ENCODE measurements around the gene TACSTD2. TPM values are rescaled to one million over a fixed set of nuclear protein-coding genes. Genes with fewer than 3 reads are reported as not detected.
"Not testable (repeated sequence)": the region's sequence is repeated elsewhere in the genome, so short reads cannot be mapped to it uniquely, and the experiment has no call there.

TACSTD2 gene
- total RNA-seq, 1 donor from 2014 or later = 0.52 TPM

- Histone ChIP-seq H3K4me1 (ENCODE audit: control insufficient read depth in 3 of 3, insufficient read depth in 3 of 3, low read length in 3 of 3) (peaks cover 3 to 19% (median 7%) of the 10 kb centered on the region in 3 donors), H3K4me3 (ENCODE audit: low read length in 3 of 3) (no peak overlapping the region), H3K27ac (ENCODE audit: low read depth, low read length) (no peak overlapping the region), H3K27me3 (ENCODE audit: control insufficient read depth in 3 of 3, insufficient read depth in 3 of 3, low read length in 3 of 3) (no peaks in the 10 kb centered on the region), H3K9ac (ENCODE audit: low read depth in 1 of 3, low read length in 3 of 3) (no peak overlapping the region), H3K36me3 (ENCODE audit: control insufficient read depth in 3 of 3, insufficient read depth in 3 of 3, low read length in 3 of 3) (no peaks in the 10 kb centered on the region), H3K9me3 (ENCODE audit: control insufficient read depth in 3 of 3, low read length in 3 of 3) (no peaks in the 10 kb centered on the region)
Measured at GRCh38 chr1:58591806-58592205, 14.8 kb upstream of the TACSTD2 start.

- no peak overlapping the region for H3K9ac ChIP-seq (ENCODE audit: low read depth in 1 of 3, low read length in 3 of 3)
- no peaks in the 10 kb centered on the region for H3K36me3 ChIP-seq (ENCODE audit: control insufficient read depth in 3 of 3, insufficient read depth in 3 of 3, low read length in 3 of 3)
- H3K4me3 ChIP-seq (ENCODE audit: low read length in 3 of 3) = no peak overlapping the region
- peaks cover 3 to 15% (median 7%) of the 10 kb centered on the region in 3 donors for H3K4me1 ChIP-seq (ENCODE audit: control insufficient read depth in 3 of 3, insufficient read depth in 3 of 3, low read length in 3 of 3)
- no peaks in the 10 kb centered on the region for H3K9me3 ChIP-seq (ENCODE audit: control insufficient read depth in 3 of 3, low read length in 3 of 3)
- H3K27me3 ChIP-seq (ENCODE audit: control insufficient read depth in 3 of 3, insufficient read depth in 3 of 3, low read length in 3 of 3) = peaks cover 0 to 3% (median 0%) of the 10 kb centered on the region in 3 donors
- H3K27ac ChIP-seq (ENCODE audit: low read depth, low read length) = no peak overlapping the region
Measured at GRCh38 chr1:58590019-58590418, 13.0 kb upstream of the TACSTD2 start.

- Histone ChIP-seq H3K9ac (ENCODE audit: low read depth in 1 of 3, low read length in 3 of 3) (no peak overlapping the region), H3K4me3 (ENCODE audit: low read length in 3 of 3) (no peak overlapping the region), H3K9me3 (ENCODE audit: control insufficient read depth in 3 of 3, low read length in 3 of 3) (no peaks in the 10 kb centered on the region), H3K27me3 (ENCODE audit: control insufficient read depth in 3 of 3, insufficient read depth in 3 of 3, low read length in 3 of 3) (peaks cover 0 to 3% (median 0%) of the 10 kb centered on the region in 3 donors), H3K27ac (ENCODE audit: low read depth, low read length) (no peak overlapping the region), H3K4me1 (ENCODE audit: control insufficient read depth in 3 of 3, insufficient read depth in 3 of 3, low read length in 3 of 3) (peaks cover 7 to 25% (median 11%) of the 10 kb centered on the region in 3 donors), H3K36me3 (ENCODE audit: control insufficient read depth in 3 of 3, insufficient read depth in 3 of 3, low read length in 3 of 3) (no peaks in the 10 kb centered on the region)
Measured at GRCh38 chr1:58588396-58588795, 11.3 kb upstream of the TACSTD2 start.

DNA sequence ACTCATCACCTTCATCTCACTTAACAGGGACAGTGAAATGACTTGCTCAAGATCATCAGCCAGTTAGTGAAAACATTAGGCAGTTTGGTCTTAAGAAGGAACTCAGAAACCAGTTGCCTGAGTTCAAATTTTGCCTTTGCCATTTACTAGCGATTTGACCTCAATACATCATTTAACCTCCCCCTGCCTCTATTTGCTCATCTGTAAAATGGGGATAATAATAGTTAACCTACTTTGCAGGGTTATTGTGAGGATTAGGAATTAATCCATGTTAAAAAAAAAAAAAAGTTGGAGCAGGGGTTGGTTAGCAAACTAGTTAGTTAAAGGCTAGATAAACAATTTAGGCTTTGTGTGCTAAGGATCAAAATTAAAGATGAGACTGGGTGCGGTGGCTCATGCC is 10.6 kb upstream of the TACSTD2 start:
- no peaks in the 10 kb centered on the region for H3K36me3 ChIP-seq (ENCODE audit: control insufficient read depth in 3 of 3, insufficient read depth in 3 of 3, low read length in 3 of 3)
- no peak overlapping the region for H3K4me3 ChIP-seq (ENCODE audit: low read length in 3 of 3)
- H3K9me3 ChIP-seq (ENCODE audit: control insufficient read depth in 3 of 3, low read length in 3 of 3) = no peaks in the 10 kb centered on the region
- no peak overlapping the region for H3K27ac ChIP-seq (ENCODE audit: low read depth, low read length)
- H3K27me3 ChIP-seq (ENCODE audit: control insufficient read depth in 3 of 3, insufficient read depth in 3 of 3, low read length in 3 of 3) = peaks cover 0 to 3% (median 0%) of the 10 kb centered on the region in 3 donors
- H3K9ac ChIP-seq (ENCODE audit: low read depth in 1 of 3, low read length in 3 of 3) = no peak overlapping the region
- H3K4me1 ChIP-seq (ENCODE audit: control insufficient read depth in 3 of 3, insufficient read depth in 3 of 3, low read length in 3 of 3) = peaks cover 4 to 22% (median 7%) of the 10 kb centered on the region in 3 donors

GRCh38 chr1:58586271-58586670 is 9.2 kb upstream of the TACSTD2 start:
- Histone ChIP-seq H3K27ac (ENCODE audit: low read depth, low read length) (no peak overlapping the region), H3K9ac (ENCODE audit: low read depth in 1 of 3, low read length in 3 of 3) (no peak overlapping the region), H3K36me3 (ENCODE audit: control insufficient read depth in 3 of 3, insufficient read depth in 3 of 3, low read length in 3 of 3) (no peaks in the 10 kb centered on the region), H3K9me3 (ENCODE audit: control insufficient read depth in 3 of 3, low read length in 3 of 3) (no peaks in the 10 kb centered on the region), H3K4me1 (ENCODE audit: control insufficient read depth in 3 of 3, insufficient read depth in 3 of 3, low read length in 3 of 3) (peaks cover 0 to 10% (median 7%) of the 10 kb centered on the region in 3 donors), H3K27me3 (ENCODE audit: control insufficient read depth in 3 of 3, insufficient read depth in 3 of 3, low read length in 3 of 3) (peaks cover 0 to 3% (median 0%) of the 10 kb centered on the region in 3 donors), H3K4me3 (ENCODE audit: low read length in 3 of 3) (no peak overlapping the region)

GRCh38 chr1:58585581-58586151 is 8.6 kb upstream of the TACSTD2 start:
- H3K4me3 ChIP-seq (ENCODE audit: low read length in 3 of 3) = no peak overlapping the region
- no peak overlapping the region for H3K9ac ChIP-seq (ENCODE audit: low read depth in 1 of 3, low read length in 3 of 3)
- peaks cover 0 to 10% (median 7%) of the 10 kb centered on the region in 3 donors for H3K4me1 ChIP-seq (ENCODE audit: control insufficient read depth in 3 of 3, insufficient read depth in 3 of 3, low read length in 3 of 3)
- H3K27me3 ChIP-seq (ENCODE audit: control insufficient read depth in 3 of 3, insufficient read depth in 3 of 3, low read length in 3 of 3) = peaks cover 0 to 3% (median 0%) of the 10 kb centered on the region in 3 donors
- H3K9me3 ChIP-seq (ENCODE audit: control insufficient read depth in 3 of 3, low read length in 3 of 3) = no peaks in the 10 kb centered on the region
- H3K36me3 ChIP-seq (ENCODE audit: control insufficient read depth in 3 of 3, insufficient read depth in 3 of 3, low read length in 3 of 3) = no peaks in the 10 kb centered on the region
- peak overlapping the region; percentile 6 for H3K27ac ChIP-seq (ENCODE audit: low read depth, low read length)

- no peak overlapping the region for H3K9ac ChIP-seq (ENCODE audit: low read depth in 1 of 3, low read length in 3 of 3)
- H3K4me1 ChIP-seq (ENCODE audit: control insufficient read depth in 3 of 3, insufficient read depth in 3 of 3, low read length in 3 of 3) = peaks cover 0 to 10% (median 7%) of the 10 kb centered on the region in 3 donors
- H3K27ac ChIP-seq (ENCODE audit: low read depth, low read length) = peak overlapping the region; percentile 6
- H3K27me3 ChIP-seq (ENCODE audit: control insufficient read depth in 3 of 3, insufficient read depth in 3 of 3, low read length in 3 of 3) = peaks cover 0 to 3% (median 0%) of the 10 kb centered on the region in 3 donors
- no peaks in the 10 kb centered on the region for H3K36me3 ChIP-seq (ENCODE audit: control insufficient read depth in 3 of 3, insufficient read depth in 3 of 3, low read length in 3 of 3)
- H3K9me3 ChIP-seq (ENCODE audit: control insufficient read depth in 3 of 3, low read length in 3 of 3) = no peaks in the 10 kb centered on the region
- H3K4me3 ChIP-seq (ENCODE audit: low read length in 3 of 3) = no peak overlapping the region
Measured at GRCh38 chr1:58585166-58585565, 8.1 kb upstream of the TACSTD2 start.

- Histone ChIP-seq H3K36me3 (ENCODE audit: control insufficient read depth in 3 of 3, insufficient read depth in 3 of 3, low read length in 3 of 3) (no peaks in the 10 kb centered on the region), H3K27me3 (ENCODE audit: control insufficient read depth in 3 of 3, insufficient read depth in 3 of 3, low read length in 3 of 3) (peaks cover 0 to 3% (median 3%) of the 10 kb centered on the region in 3 donors), H3K27ac (ENCODE audit: low read depth, low read length) (peak overlapping the region; percentile 6), H3K4me3 (ENCODE audit: low read length in 3 of 3) (no peak overlapping the region), H3K9ac (ENCODE audit: low read depth in 1 of 3, low read length in 3 of 3) (no peak overlapping the region), H3K9me3 (ENCODE audit: control insufficient read depth in 3 of 3, low read length in 3 of 3) (no peaks in the 10 kb centered on the region), H3K4me1 (ENCODE audit: control insufficient read depth in 3 of 3, insufficient read depth in 3 of 3, low read length in 3 of 3) (peaks cover 0 to 10% (median 7%) of the 10 kb centered on the region in 3 donors)
Measured at GRCh38 chr1:58584082-58584895, 7.2 kb upstream of the TACSTD2 start.

DNA sequence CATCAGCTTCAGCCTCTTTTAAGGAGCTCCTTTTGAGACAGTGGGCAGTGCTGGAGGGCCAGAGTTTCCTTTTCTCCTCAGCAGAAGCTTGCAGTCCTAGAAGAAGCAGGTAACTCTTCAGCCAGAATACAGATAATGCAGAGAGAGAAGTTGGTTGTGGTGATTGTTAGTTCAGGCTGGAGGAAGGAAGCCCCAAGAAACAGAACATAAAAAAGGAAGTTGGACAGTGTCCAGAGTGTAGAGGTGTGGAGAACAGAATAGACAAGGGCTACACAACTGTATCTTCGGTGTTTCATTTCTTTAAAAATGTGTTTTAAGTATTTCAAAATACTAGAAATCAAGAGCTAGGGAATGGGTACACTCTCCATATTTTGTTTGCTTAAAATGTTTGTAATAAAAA is 6.4 kb upstream of the TACSTD2 start:
- Histone ChIP-seq H3K36me3 (ENCODE audit: control insufficient read depth in 3 of 3, insufficient read depth in 3 of 3, low read length in 3 of 3) (no peaks in the 10 kb centered on the region), H3K4me1 (ENCODE audit: control insufficient read depth in 3 of 3, insufficient read depth in 3 of 3, low read length in 3 of 3) (peaks cover 0 to 10% (median 7%) of the 10 kb centered on the region in 3 donors), H3K4me3 (ENCODE audit: low read length in 3 of 3) (no peak overlapping the region), H3K9ac (ENCODE audit: low read depth in 1 of 3, low read length in 3 of 3) (no peak overlapping the region), H3K9me3 (ENCODE audit: control insufficient read depth in 3 of 3, low read length in 3 of 3) (no peaks in the 10 kb centered on the region), H3K27ac (ENCODE audit: low read depth, low read length) (no peak overlapping the region), H3K27me3 (ENCODE audit: control insufficient read depth in 3 of 3, insufficient read depth in 3 of 3, low read length in 3 of 3) (peaks cover 0 to 3% (median 3%) of the 10 kb centered on the region in 3 donors)

DNA sequence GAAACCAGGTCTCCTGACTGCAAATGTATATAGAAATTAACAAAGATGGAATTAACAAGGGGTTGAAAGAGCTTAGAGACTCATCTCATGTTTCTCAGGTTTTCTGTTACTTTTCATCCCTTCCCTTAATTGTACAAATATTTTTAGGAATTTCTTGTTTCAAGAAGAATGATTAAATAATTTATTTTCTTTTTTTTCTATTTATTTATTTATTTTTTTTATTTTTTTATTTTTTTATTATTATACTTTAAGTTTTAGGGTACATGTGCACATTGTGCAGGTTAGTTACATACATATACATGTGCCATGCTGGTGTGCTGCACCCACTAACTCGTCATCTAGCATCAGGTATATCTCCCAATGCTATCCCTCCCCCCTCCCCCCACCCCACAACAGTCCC is 5.1 kb upstream of the TACSTD2 start:
- H3K27ac ChIP-seq (ENCODE audit: low read depth, low read length); H3K36me3 ChIP-seq (ENCODE audit: control insufficient read depth in 3 of 3, insufficient read depth in 3 of 3, low read length in 3 of 3); H3K9me3 ChIP-seq (ENCODE audit: control insufficient read depth in 3 of 3, low read length in 3 of 3); H3K4me3 ChIP-seq (ENCODE audit: low read length in 3 of 3); H3K9ac ChIP-seq (ENCODE audit: low read depth in 1 of 3, low read length in 3 of 3); H3K4me1 ChIP-seq (ENCODE audit: control insufficient read depth in 3 of 3, insufficient read depth in 3 of 3, low read length in 3 of 3): not testable (repeated sequence)
- H3K27me3 ChIP-seq (ENCODE audit: control insufficient read depth in 3 of 3, insufficient read depth in 3 of 3, low read length in 3 of 3) = peaks cover 5 to 13% (median 12%) of the 10 kb centered on the region in 3 donors

Measured in skeletal muscle tissue (tissue), 4 donors.